ENCODE results near the gene ADGRA1. TPM values are rescaled to one million over a fixed set of nuclear protein-coding genes. Genes with fewer than 3 reads are reported as not detected.

Gene ADGRA1
- total and polyA plus RNA-seq, 2 donors (not counting 1 experiment from before 2014, with no cell fraction given) = not detected

- H3K4me2 ChIP-seq (ENCODE audit: extremely low read depth, insufficient read depth, low read length) = no peak overlapping the region
- H4K20me1 ChIP-seq (ENCODE audit: control insufficient read depth, extremely low read depth, insufficient read depth, low read length) = no peaks in the 10 kb centered on the region
- TF ChIP-seq EZH2 (IDR thresholded peaks at IDR 0.05; ENCODE audit: low read length, missing control alignments) (no peak), CTCF (conservative IDR thresholded peaks at IDR 0.05 in 1 of 2, IDR thresholded peaks at IDR 0.05 in 1 of 2; ENCODE audit: low read depth in 1 of 2, low read length in 2 of 2) (no peak)
- H3K36me3 ChIP-seq (ENCODE audit: control insufficient read depth, insufficient read depth, low read length) = no peaks in the 10 kb centered on the region
- H2AFZ ChIP-seq (ENCODE audit: low read length) = no peak overlapping the region
- H3K27me3 ChIP-seq (ENCODE audit: control insufficient read depth, insufficient read depth, low read length) = peaks cover 11% of the 10 kb centered on the region
- H3K27ac ChIP-seq (ENCODE audit: insufficient read depth, low read length) = no peak overlapping the region
- no peak for DNase-seq (ENCODE audit: low read depth in 2 of 2)
- peak overlapping the region in 1 of 4 experiments; percentile 63 for H3K4me3 ChIP-seq (replicated peaks in 1 of 4; ENCODE audit: control extremely low read depth in 1 of 4, insufficient read depth in 1 of 4, low read depth in 3 of 4, low read length in 4 of 4)
- H3K9ac ChIP-seq (ENCODE audit: insufficient read depth, low read length) = no peak overlapping the region
- no peaks in the 10 kb centered on the region for H3K79me2 ChIP-seq (ENCODE audit: control insufficient read depth, insufficient read depth, low read length)
- H3K9me3 ChIP-seq (ENCODE audit: control insufficient read depth, insufficient read depth, low read depth, low read length) = no peaks in the 10 kb centered on the region
- no peaks in the 10 kb centered on the region for H3K4me1 ChIP-seq (ENCODE audit: control insufficient read depth, extremely low read depth, insufficient read depth, low read length)
These were observed 73.9 kb downstream of the ADGRA1 start for GRCh38 chr10:133161486-133162109.

GRCh38 chr10:133162178-133162909 is 74.6 kb downstream of the ADGRA1 start:
- Histone ChIP-seq H3K9me3 (ENCODE audit: control insufficient read depth, insufficient read depth, low read depth, low read length) (no peaks in the 10 kb centered on the region), H3K79me2 (ENCODE audit: control insufficient read depth, insufficient read depth, low read length) (no peaks in the 10 kb centered on the region), H3K4me3 (replicated peaks in 1 of 4; ENCODE audit: control extremely low read depth in 1 of 4, insufficient read depth in 1 of 4, low read depth in 3 of 4, low read length in 4 of 4) (no peak overlapping the region), H3K27me3 (ENCODE audit: control insufficient read depth, insufficient read depth, low read length) (peaks cover 11% of the 10 kb centered on the region), H2AFZ (ENCODE audit: low read length) (no peak overlapping the region), H3K4me1 (ENCODE audit: control insufficient read depth, extremely low read depth, insufficient read depth, low read length) (no peaks in the 10 kb centered on the region), H3K36me3 (ENCODE audit: control insufficient read depth, insufficient read depth, low read length) (no peaks in the 10 kb centered on the region), H3K9ac (ENCODE audit: insufficient read depth, low read length) (no peak overlapping the region), H3K27ac (ENCODE audit: insufficient read depth, low read length) (no peak overlapping the region), H4K20me1 (ENCODE audit: control insufficient read depth, extremely low read depth, insufficient read depth, low read length) (no peaks in the 10 kb centered on the region), H3K4me2 (ENCODE audit: extremely low read depth, insufficient read depth, low read length) (no peak overlapping the region)
- TF ChIP-seq CTCF (conservative IDR thresholded peaks at IDR 0.05 in 1 of 2, IDR thresholded peaks at IDR 0.05 in 1 of 2; ENCODE audit: low read depth in 1 of 2, low read length in 2 of 2) (no peak), EZH2 (IDR thresholded peaks at IDR 0.05; ENCODE audit: low read length, missing control alignments) (no peak)
- peak in 1 of 2 donors; percentile 7 for DNase-seq (ENCODE audit: low read depth in 2 of 2)

GRCh38 chr10:133162910-133163856 is 75.5 kb downstream of the ADGRA1 start:
- H3K4me3 ChIP-seq (replicated peaks in 1 of 4; ENCODE audit: control extremely low read depth in 1 of 4, insufficient read depth in 1 of 4, low read depth in 3 of 4, low read length in 4 of 4) = no peak overlapping the region
- H3K27ac ChIP-seq (ENCODE audit: insufficient read depth, low read length) = no peak overlapping the region
- no peak overlapping the region for H2AFZ ChIP-seq (ENCODE audit: low read length)
- TF ChIP-seq EZH2 (IDR thresholded peaks at IDR 0.05; ENCODE audit: low read length, missing control alignments) = no peak
- no peak for TF ChIP-seq CTCF (conservative IDR thresholded peaks at IDR 0.05 in 1 of 2, IDR thresholded peaks at IDR 0.05 in 1 of 2; ENCODE audit: low read depth in 1 of 2, low read length in 2 of 2)
- no peaks in the 10 kb centered on the region for H3K9me3 ChIP-seq (ENCODE audit: control insufficient read depth, insufficient read depth, low read depth, low read length)
- peaks cover 11% of the 10 kb centered on the region for H3K27me3 ChIP-seq (ENCODE audit: control insufficient read depth, insufficient read depth, low read length)
- no peak overlapping the region for H3K9ac ChIP-seq (ENCODE audit: insufficient read depth, low read length)
- H3K36me3 ChIP-seq (ENCODE audit: control insufficient read depth, insufficient read depth, low read length) = no peaks in the 10 kb centered on the region
- no peaks in the 10 kb centered on the region for H3K4me1 ChIP-seq (ENCODE audit: control insufficient read depth, extremely low read depth, insufficient read depth, low read length)
- no peaks in the 10 kb centered on the region for H3K79me2 ChIP-seq (ENCODE audit: control insufficient read depth, insufficient read depth, low read length)
- no peak for DNase-seq (ENCODE audit: low read depth in 2 of 2)
- H3K4me2 ChIP-seq (ENCODE audit: extremely low read depth, insufficient read depth, low read length) = no peak overlapping the region
- H4K20me1 ChIP-seq (ENCODE audit: control insufficient read depth, extremely low read depth, insufficient read depth, low read length) = no peaks in the 10 kb centered on the region
